GM21619 (cell line): ENCODE measurements around the gene TCOF1.
A peak's percentile ranks its signal among the peaks of the same experiment; 100 is the strongest.
"Not testable (repeated sequence)": the region's sequence is repeated elsewhere in the genome, so short reads cannot be mapped to it uniquely, and the experiment has no call there.

ENCODE experiments used
- ATAC-seq: cut with Tn5 transposase; IDR thresholded peaks from one replicate; pipeline ENCODE4 v1.9.1; 2021; ENCODE audit not compliant: unreplicated experiment

Gene TCOF1

GRCh38 chr5:150413902-150414790, 56.6 kb downstream of the TCOF1 start:
- ATAC-seq, result not testable (repeated sequence)

DNA sequence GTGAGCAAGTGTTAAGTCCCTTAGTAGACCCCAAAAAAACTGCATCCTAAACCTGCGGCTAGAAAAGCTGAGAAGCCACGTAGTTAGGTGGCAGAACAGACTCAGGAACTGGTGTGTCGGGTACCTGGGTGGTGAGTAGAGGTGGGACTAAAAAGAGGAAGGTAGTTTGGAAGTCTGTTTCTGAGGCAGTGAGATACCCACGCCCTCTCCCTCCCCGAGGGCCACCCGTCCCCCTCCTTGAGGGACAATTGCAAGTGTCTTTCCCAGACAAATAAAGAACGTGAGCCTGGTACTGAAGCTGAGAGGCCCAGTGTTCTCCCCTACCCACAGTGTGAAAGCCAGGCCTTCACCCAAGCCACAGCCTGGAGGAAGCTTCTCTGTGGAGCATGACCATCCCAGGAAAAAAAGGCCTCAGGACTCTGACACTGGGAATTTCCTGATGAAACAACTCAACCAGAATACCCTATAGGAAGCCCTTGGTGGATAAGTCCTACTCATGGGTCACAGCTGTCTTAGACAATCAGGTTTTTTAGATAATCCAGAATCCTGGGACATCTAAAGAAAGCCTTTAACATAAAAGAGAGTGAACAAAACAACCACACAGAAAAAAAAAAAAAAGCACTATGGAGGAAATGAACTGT, 62.3 kb downstream of the TCOF1 start:
- ATAC-seq, result no peak

DNA sequence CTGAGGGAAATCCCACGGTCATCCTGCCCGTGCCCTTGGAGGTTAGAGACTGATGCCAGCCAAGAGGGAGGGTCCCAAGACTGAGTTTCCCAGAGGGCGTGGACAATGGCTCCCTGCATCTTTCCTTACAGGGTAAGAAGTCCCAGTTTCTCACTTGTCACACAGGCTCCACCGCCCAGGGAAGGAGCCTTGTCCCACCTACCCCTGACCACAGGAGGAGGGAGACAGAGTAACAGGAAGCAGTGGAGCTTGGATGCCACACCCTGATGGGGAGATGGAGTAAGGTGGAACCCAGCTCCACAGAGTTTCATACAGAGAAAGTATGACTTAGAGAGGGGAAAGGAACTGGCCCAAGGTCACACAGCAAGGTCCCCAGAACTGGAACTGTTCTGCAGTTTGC, 64.6 kb downstream of the TCOF1 start:
- ATAC-seq, result no peak

- ATAC-seq, result no peak
Observed at GRCh38 chr5:150422758-150423157, 65.3 kb downstream of the TCOF1 start.

DNA sequence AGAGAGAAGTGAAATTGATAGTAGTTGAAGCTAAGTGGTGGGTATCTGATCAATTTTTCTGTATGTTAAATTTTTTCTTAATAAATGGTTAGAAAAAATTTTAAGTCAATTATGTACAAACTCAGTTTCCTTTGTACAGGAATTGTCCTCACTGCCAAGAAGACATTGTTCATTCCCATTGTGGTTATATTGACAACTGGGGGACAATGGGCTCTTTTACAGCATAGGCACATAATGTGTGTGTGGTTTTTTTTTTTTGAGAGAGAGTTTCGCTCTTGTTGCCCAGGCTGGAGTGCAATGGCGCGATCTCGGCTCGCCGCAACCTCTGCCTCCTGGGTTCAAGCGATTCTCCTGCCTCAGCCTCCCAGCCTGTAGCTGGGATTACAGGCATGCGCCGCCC, 68.7 kb downstream of the TCOF1 start:
- ATAC-seq, result not testable (repeated sequence)

- no peak for ATAC-seq
Observed at GRCh38 chr5:150428106-150428876, 70.8 kb downstream of the TCOF1 start.

DNA sequence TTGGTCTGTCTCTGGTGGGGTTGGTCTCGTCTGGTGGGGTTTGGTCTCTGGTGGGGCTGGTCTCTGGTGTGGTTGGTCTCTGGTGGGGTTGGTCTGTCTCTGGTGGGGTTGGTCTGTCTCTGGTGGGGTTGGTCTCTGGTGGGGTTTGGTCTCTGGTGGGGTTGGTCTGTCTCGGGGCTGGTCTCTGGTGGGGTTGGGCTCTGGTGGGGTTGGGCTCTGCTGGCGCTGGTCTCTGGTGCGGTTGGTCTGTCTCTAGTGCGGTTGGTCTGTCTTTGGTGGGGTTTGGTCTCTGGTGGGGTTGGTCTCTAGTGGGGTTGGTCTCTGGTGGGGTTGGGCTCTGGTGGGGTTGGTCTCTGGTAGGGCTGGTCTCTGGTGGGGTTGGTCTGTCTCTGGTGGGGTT, 71.5 kb downstream of the TCOF1 start:
- no peak for ATAC-seq

DNA sequence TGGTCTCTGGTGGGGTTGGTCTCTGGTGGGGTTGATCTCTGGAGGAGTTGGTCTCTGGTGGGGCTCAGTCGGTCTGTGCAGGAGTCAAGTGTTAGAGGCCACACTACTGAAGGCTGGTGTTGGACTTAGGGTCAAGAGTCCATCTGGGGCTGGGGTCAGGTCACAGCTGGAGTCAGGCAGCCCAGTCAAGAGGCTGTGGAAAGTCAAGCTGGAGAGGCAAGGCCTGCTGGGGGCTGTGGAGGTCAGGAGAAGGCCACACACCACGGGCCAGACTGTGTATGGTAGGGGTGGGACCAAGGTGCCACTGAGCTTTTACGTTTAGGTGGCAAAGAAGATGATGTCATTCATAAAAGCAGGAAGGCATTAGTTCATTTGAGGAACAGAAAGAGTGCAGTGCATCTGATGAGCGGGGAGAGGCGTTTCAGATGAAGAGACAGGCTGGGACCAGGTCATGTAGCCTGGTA, 71.9 kb downstream of the TCOF1 start:
- peak; percentile 62 for ATAC-seq

GRCh38 chr5:150431048-150431447, 73.6 kb downstream of the TCOF1 start:
- no peak for ATAC-seq

GRCh38 chr5:150431574-150431973, 74.1 kb downstream of the TCOF1 start:
- ATAC-seq, result no peak

DNA sequence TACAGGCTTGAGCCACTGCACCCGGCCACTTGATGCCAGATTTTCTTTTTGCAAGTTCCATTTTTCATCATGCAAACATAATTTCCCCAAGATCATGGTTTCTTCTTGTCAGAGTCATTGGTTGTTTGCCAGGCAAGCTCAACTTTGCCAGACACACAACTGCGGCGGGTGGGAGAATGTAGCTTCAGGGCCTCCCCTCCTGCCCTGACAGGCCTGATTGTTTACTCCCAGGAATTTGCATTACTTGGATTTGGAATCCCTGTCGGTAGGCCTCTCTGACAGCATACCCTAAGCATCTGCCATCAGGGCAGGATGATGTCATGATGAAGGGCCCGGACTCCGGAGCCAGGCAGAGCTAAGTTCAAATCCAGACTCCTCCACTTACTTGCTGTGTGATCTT, 77.0 kb downstream of the TCOF1 start:
- ATAC-seq, result no peak

- peak; percentile 97 for ATAC-seq
Observed at GRCh38 chr5:150436141-150436680, 78.7 kb downstream of the TCOF1 start.

DNA sequence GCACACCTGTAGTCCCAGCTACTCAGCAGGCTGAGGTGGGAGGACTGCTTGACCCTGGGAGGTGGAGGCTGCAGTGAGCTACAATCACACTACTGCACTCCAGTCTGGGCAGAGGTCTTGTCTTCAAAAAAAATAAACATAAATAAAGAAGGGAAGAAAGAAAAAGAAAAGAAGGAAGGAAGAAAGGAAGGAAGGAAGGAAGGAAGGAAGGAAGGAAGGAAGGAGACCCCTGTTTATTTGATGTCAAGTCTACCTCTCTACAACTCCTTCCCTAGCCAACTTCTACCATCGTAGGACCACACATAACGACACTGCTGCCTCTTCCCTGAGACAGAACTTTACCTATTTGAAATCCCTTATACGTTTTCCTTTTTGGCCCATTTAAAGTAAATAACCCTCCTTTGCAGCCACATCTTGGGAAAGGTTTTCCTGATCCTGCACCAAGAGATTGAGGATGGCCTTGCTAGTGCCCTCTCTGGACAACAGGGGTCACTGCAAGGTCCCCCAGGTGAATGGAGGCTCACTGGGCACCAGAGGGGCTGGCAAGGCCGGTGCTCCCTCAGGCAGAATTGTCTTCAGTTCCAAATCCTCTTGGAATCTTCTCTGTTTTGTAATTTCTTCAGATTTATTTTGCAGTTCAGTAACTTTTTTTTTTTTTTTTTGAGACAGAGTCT, 81.5 kb downstream of the TCOF1 start:
- no peak for ATAC-seq

- no peak for ATAC-seq
Observed at GRCh38 chr5:150440948-150441812, 83.7 kb downstream of the TCOF1 start.

DNA sequence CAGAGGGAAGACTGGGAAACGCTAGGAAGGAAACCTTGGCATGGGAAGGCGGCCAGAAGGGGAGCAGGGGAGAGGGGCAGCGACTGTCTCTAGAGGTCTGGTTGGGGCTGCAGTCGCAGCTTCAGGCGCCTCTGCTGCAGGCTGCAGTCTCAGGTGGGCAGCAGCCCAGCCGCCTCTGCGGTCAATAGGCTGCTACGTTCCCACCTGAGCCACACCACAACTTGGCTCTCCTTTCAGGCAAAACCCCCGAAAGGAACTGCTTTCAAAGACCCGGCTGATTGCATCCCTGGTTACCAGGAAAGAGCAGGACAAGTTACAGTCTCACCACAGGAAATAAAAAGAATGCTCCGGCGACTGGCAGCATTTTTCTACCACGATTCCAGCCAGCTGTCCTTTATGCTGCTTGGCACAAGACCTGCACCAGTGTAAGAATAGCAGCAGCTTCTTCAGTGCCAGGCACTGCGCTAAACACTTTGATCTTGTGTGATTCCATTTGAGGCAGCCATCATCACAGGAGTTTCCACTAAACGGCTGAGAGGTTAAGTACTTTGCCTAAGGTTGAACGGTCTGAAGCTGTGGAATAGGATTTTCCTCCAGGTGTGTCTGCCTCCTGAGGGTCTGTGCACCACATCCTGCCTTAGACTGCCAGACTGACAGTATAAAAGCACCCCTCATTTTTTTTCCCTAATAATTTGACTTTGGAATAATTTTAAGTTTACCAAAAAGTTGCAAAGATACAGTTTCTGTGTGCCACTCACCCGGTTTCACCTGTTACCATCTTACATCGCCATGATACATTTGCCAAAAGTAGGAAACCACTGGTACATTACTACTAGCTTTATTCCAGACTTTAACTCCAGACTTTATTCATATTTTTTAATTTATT, 84.6 kb downstream of the TCOF1 start:
- no peak for ATAC-seq

DNA sequence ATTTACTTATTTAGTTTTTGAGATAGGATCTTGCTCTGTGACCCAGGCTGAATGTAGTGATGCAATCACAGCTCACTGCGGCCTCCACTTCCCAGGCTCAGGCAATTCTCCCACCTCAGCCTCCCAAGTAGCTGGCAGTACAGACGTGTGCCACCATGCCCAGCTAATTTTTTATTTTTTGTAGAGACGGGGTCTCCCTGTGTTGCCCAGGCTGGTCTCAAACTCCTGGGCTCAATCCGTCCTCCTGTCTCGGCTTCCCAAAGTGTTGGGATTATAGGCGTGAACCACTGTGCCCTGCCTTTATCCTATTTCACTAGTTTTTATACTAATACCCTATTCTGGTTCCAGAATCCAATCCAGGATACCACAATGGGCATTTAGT, 85.2 kb downstream of the TCOF1 start:
- ATAC-seq, result no peak

DNA sequence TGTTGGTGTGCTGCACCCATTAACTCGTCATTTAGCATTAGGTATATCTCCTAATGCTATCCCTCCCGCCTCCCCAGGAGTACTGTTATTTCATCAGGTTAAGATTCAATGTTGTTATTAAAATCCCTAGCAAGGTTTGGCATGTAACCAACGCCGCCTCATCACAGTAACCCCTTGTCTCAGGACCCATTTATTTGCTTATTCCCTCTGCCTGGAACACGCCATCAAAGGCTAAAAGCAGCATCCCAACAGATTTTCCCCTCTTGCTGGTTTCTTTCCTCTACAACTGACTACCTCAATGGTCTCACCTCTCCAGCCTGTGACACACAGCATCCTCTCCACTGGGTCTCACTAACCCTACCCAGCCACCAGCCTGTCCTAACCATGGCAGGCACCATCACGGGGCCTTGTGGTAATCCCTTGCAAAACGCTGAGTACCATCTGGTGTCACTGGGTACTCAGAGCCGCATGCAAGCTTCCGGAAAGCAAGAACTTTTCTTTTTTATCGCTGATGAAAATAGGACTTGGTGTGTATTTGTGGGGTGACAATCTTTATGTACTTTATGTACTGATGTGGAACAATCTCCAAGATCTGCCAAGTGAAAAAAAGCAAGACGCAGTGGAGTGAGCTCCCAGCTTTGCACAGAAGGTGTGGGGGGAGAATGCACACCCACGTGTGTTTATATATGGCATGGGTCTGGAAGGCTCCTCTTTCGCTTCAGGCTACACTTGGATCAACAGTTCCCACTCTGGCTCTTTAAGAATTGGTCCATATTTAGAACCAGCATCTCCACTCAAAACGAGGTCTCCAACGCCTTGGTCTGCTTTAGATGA, 86.0 kb downstream of the TCOF1 start:
- ATAC-seq, result no peak

- no peak for ATAC-seq
Observed at GRCh38 chr5:150444770-150445169, 87.3 kb downstream of the TCOF1 start.
